ENCODE measurements around the gene UMAD1.

UMAD1 gene

GRCh38 chr7:7870555-7870954, 230.0 kb downstream of the UMAD1 start:
- Histone ChIP-seq H2BK12ac (ENCODE audit: low read length) (no peak overlapping the region), H2BK5ac (ENCODE audit: low read depth, low read length, poor library complexity) (no peak overlapping the region), H3K9me3 (ENCODE audit: insufficient read depth, low read depth, low read length) (no peaks in the 10 kb centered on the region), H3K4me3 (ENCODE audit: low read depth, low read length) (no peak overlapping the region), H2AFZ (ENCODE audit: insufficient read depth, low read length, poor library complexity) (no peak overlapping the region), H3K79me1 (ENCODE audit: low read length) (no peaks in the 10 kb centered on the region), H3K18ac (ENCODE audit: low read length) (no peak overlapping the region), H3K14ac (ENCODE audit: low read length) (no peak overlapping the region), H3K9ac (ENCODE audit: low read length) (no peak overlapping the region), H2BK120ac (ENCODE audit: insufficient read depth, low read length, poor library complexity) (no peak overlapping the region), H4K12ac (ENCODE audit: low read depth, low read length) (no peak overlapping the region), H2AK5ac (ENCODE audit: low read length) (no peak overlapping the region), H3K79me2 (ENCODE audit: control insufficient read depth, insufficient read depth, low read length, poor library complexity) (no peaks in the 10 kb centered on the region), H3K23ac (ENCODE audit: low read length) (no peak overlapping the region), H3K27ac (ENCODE audit: low read depth, low read length) (no peak overlapping the region), H3K4me2 (ENCODE audit: low read length) (no peak overlapping the region), H3K36me3 (ENCODE audit: control insufficient read depth in 1 of 2, insufficient read depth in 2 of 2, low read length in 2 of 2) (no peaks in the 10 kb centered on the region), H3K4ac (ENCODE audit: low read depth, low read length) (no peak overlapping the region), H3K27me3 (ENCODE audit: insufficient read depth, low read length) (no peaks in the 10 kb centered on the region), H4K91ac (ENCODE audit: low read depth, low read length) (no peak overlapping the region), H3K4me1 (ENCODE audit: control insufficient read depth in 1 of 2, insufficient read depth in 2 of 2, low read length in 2 of 2) (no peaks in the 10 kb centered on the region), H4K8ac (ENCODE audit: low read depth, low read length) (no peak overlapping the region)
- no CpG with 5 or more reads among the region's 1 CpG for WGBS (ENCODE audit: extremely low coverage, insufficient coverage, insufficient read length)
- no peak for DNase-seq

DNA sequence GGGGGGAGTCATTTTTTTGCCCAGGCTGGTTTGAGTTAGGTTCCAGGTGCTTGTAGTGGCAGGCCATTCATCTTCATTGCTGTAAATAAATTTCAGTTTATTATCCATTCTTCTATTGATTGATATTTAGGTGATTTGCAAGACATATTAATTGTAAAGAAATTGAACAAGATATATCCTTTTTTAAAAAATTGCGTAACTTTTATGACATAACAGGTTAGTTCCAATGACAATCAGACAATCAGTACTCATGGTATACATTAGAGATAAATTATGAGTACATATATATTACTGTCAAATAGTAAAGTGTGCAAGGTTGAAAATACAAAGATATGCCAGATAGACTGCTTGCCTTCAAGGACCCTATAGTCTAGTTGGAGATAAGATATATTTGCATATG, 235.9 kb downstream of the UMAD1 start:
- peaks cover 2% of the 10 kb centered on the region for H3K79me2 ChIP-seq (ENCODE audit: control insufficient read depth, insufficient read depth, low read length, poor library complexity)
- no peak overlapping the region for H3K23ac ChIP-seq (ENCODE audit: low read length)
- no peaks in the 10 kb centered on the region for H3K9me3 ChIP-seq (ENCODE audit: insufficient read depth, low read depth, low read length)
- no peak overlapping the region for H3K18ac ChIP-seq (ENCODE audit: low read length)
- H2BK120ac ChIP-seq (ENCODE audit: insufficient read depth, low read length, poor library complexity): no peak overlapping the region
- no CpG with 5 or more reads among the region's 1 CpG for WGBS (ENCODE audit: extremely low coverage, insufficient coverage, insufficient read length)
- H3K27me3 ChIP-seq (ENCODE audit: insufficient read depth, low read length): no peaks in the 10 kb centered on the region
- H3K9ac ChIP-seq (ENCODE audit: low read length): no peak overlapping the region
- no peaks in the 10 kb centered on the region for H3K4me1 ChIP-seq (ENCODE audit: control insufficient read depth in 1 of 2, insufficient read depth in 2 of 2, low read length in 2 of 2)
- H2BK12ac ChIP-seq (ENCODE audit: low read length): no peak overlapping the region
- H3K4me3 ChIP-seq (ENCODE audit: low read depth, low read length): no peak overlapping the region
- no peak overlapping the region for H3K14ac ChIP-seq (ENCODE audit: low read length)
- DNase-seq: no peak
- no peak overlapping the region for H4K8ac ChIP-seq (ENCODE audit: low read depth, low read length)
- no peaks in the 10 kb centered on the region for H3K36me3 ChIP-seq (ENCODE audit: control insufficient read depth in 1 of 2, insufficient read depth in 2 of 2, low read length in 2 of 2)
- no peak overlapping the region for H3K27ac ChIP-seq (ENCODE audit: low read depth, low read length)
- H2BK5ac ChIP-seq (ENCODE audit: low read depth, low read length, poor library complexity): no peak overlapping the region
- H2AK5ac ChIP-seq (ENCODE audit: low read length): no peak overlapping the region
- no peak overlapping the region for H4K91ac ChIP-seq (ENCODE audit: low read depth, low read length)
- no peak overlapping the region for H3K4ac ChIP-seq (ENCODE audit: low read depth, low read length)
- no peak overlapping the region for H2AFZ ChIP-seq (ENCODE audit: insufficient read depth, low read length, poor library complexity)
- no peak overlapping the region for H3K4me2 ChIP-seq (ENCODE audit: low read length)
- no peaks in the 10 kb centered on the region for H3K79me1 ChIP-seq (ENCODE audit: low read length)
- H4K12ac ChIP-seq (ENCODE audit: low read depth, low read length): no peak overlapping the region

- Histone ChIP-seq H4K12ac (ENCODE audit: low read depth, low read length) (no peak overlapping the region), H2BK120ac (ENCODE audit: insufficient read depth, low read length, poor library complexity) (no peak overlapping the region), H2AFZ (ENCODE audit: insufficient read depth, low read length, poor library complexity) (no peak overlapping the region), H3K4ac (ENCODE audit: low read depth, low read length) (no peak overlapping the region), H3K14ac (ENCODE audit: low read length) (no peak overlapping the region), H3K18ac (ENCODE audit: low read length) (no peak overlapping the region), H3K4me2 (ENCODE audit: low read length) (no peak overlapping the region), H3K36me3 (ENCODE audit: control insufficient read depth in 1 of 2, insufficient read depth in 2 of 2, low read length in 2 of 2) (peaks cover 0 to 2% of the 10 kb centered on the region in 2 experiments), H3K27me3 (ENCODE audit: insufficient read depth, low read length) (no peaks in the 10 kb centered on the region), H3K23ac (ENCODE audit: low read length) (no peak overlapping the region), H3K79me2 (ENCODE audit: control insufficient read depth, insufficient read depth, low read length, poor library complexity) (no peaks in the 10 kb centered on the region), H3K27ac (ENCODE audit: low read depth, low read length) (no peak overlapping the region), H2BK5ac (ENCODE audit: low read depth, low read length, poor library complexity) (no peak overlapping the region), H4K8ac (ENCODE audit: low read depth, low read length) (no peak overlapping the region), H2BK12ac (ENCODE audit: low read length) (no peak overlapping the region), H3K9ac (ENCODE audit: low read length) (no peak overlapping the region), H3K9me3 (ENCODE audit: insufficient read depth, low read depth, low read length) (no peaks in the 10 kb centered on the region), H2AK5ac (ENCODE audit: low read length) (no peak overlapping the region), H3K79me1 (ENCODE audit: low read length) (no peaks in the 10 kb centered on the region), H3K4me1 (ENCODE audit: control insufficient read depth in 1 of 2, insufficient read depth in 2 of 2, low read length in 2 of 2) (no peaks in the 10 kb centered on the region), H4K91ac (ENCODE audit: low read depth, low read length) (no peak overlapping the region), H3K4me3 (ENCODE audit: low read depth, low read length) (no peak overlapping the region)
- WGBS (ENCODE audit: extremely low coverage, insufficient coverage, insufficient read length): no CpG with 5 or more reads among the region's 6 CpGs
- no peak for DNase-seq
These were observed 241.0 kb downstream of the UMAD1 start for GRCh38 chr7:7881581-7881980.

- Histone ChIP-seq H2BK120ac (ENCODE audit: insufficient read depth, low read length, poor library complexity) (no peak overlapping the region), H2BK5ac (ENCODE audit: low read depth, low read length, poor library complexity) (no peak overlapping the region), H4K8ac (ENCODE audit: low read depth, low read length) (no peak overlapping the region), H3K79me2 (ENCODE audit: control insufficient read depth, insufficient read depth, low read length, poor library complexity) (no peaks in the 10 kb centered on the region), H3K27me3 (ENCODE audit: insufficient read depth, low read length) (no peaks in the 10 kb centered on the region), H3K27ac (ENCODE audit: low read depth, low read length) (no peak overlapping the region), H3K79me1 (ENCODE audit: low read length) (no peaks in the 10 kb centered on the region), H2AK5ac (ENCODE audit: low read length) (no peak overlapping the region), H3K14ac (ENCODE audit: low read length) (no peak overlapping the region), H3K9me3 (ENCODE audit: insufficient read depth, low read depth, low read length) (no peaks in the 10 kb centered on the region), H3K4me3 (ENCODE audit: low read depth, low read length) (no peak overlapping the region), H3K36me3 (ENCODE audit: control insufficient read depth in 1 of 2, insufficient read depth in 2 of 2, low read length in 2 of 2) (peaks cover 0 to 2% of the 10 kb centered on the region in 2 experiments), H3K23ac (ENCODE audit: low read length) (no peak overlapping the region), H3K4me1 (ENCODE audit: control insufficient read depth in 1 of 2, insufficient read depth in 2 of 2, low read length in 2 of 2) (no peaks in the 10 kb centered on the region), H3K4me2 (ENCODE audit: low read length) (no peak overlapping the region), H3K9ac (ENCODE audit: low read length) (no peak overlapping the region), H2AFZ (ENCODE audit: insufficient read depth, low read length, poor library complexity) (no peak overlapping the region), H3K18ac (ENCODE audit: low read length) (no peak overlapping the region), H2BK12ac (ENCODE audit: low read length) (no peak overlapping the region), H4K12ac (ENCODE audit: low read depth, low read length) (no peak overlapping the region), H4K91ac (ENCODE audit: low read depth, low read length) (no peak overlapping the region), H3K4ac (ENCODE audit: low read depth, low read length) (no peak overlapping the region)
- no peak for DNase-seq
- no CpG with 5 or more reads among the region's 2 CpGs for WGBS (ENCODE audit: extremely low coverage, insufficient coverage, insufficient read length)
These were observed 242.3 kb downstream of the UMAD1 start for GRCh38 chr7:7882888-7883287.

All from trophoblast cell (in vitro differentiated cells and primary cell).